GM20000 (cell line): Measurements from ENCODE around the gene HOXD4.

Source experiments
- DNase-seq: peaks from one replicate; pipeline ENCODE4 v3.0.0; 2012; ENCODE audit warnings: low spot score
- TF ChIP-seq, protein P1 (sequence below): IDR thresholded peaks from 2 replicates; pipeline ENCODE4 v1.5.1; 2012; ENCODE audit warnings: mild to moderate bottlenecking, control low read depth; ENCODE audit errors: extremely low read depth, missing control alignments

Gene HOXD4

DNA sequence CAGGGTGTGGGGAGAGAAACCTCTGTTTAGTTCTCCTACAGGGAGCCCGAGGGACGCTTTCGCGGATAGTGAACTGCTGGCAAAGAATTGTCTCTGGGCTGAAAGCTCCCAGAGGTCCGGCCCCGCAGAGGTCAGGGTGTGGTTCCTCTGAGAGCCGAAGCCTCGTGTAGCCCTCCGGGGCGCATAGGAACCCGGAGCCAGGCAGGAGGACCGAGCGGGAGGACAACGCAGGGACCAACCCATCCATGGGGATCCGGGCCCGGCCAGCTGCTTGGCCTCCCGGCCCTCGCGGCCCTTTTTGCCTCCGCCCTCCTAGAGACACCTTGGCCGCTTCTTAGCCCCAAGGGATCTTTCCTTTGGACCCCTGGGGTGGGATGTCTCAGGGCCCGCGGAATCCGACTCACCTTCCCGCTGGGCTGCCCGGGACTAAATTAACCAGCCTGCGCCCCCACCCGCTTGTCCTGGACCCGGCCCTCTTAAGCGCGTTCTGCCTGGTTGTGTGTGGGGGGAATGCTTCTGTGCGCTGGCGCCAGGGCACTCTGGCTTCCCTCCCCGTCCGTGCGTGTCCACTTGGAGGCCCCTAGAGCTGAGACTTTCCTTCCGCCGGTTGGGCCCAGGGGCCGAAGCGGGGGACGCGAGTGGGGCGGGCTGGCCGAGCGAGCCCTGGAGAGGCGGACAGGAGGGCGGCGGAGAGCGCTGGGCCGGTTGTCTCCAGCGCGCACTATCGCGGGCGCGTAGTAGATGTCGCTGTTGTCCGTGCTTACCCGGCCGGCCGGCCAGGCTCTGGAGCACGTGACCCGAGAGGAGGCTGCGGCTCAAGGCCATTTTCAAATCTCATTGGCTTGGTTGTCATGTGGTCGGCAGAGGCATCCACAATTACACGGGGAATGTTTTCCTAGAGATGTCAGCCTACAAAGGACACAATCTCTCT lies 35.2 kb upstream of the HOXD4 start, which contains the start of gene HOXD10:
Gene HOXD10 (plus strand): TSS at position 896 of the 931 bp plus-strand sequence. CDS start 56 bp downstream, outside the sequence.
- no peak for DNase-seq
- TF ChIP-seq, protein P1, sequence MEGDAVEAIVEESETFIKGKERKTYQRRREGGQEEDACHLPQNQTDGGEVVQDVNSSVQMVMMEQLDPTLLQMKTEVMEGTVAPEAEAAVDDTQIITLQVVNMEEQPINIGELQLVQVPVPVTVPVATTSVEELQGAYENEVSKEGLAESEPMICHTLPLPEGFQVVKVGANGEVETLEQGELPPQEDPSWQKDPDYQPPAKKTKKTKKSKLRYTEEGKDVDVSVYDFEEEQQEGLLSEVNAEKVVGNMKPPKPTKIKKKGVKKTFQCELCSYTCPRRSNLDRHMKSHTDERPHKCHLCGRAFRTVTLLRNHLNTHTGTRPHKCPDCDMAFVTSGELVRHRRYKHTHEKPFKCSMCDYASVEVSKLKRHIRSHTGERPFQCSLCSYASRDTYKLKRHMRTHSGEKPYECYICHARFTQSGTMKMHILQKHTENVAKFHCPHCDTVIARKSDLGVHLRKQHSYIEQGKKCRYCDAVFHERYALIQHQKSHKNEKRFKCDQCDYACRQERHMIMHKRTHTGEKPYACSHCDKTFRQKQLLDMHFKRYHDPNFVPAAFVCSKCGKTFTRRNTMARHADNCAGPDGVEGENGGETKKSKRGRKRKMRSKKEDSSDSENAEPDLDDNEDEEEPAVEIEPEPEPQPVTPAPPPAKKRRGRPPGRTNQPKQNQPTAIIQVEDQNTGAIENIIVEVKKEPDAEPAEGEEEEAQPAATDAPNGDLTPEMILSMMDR, result no peak

DNA sequence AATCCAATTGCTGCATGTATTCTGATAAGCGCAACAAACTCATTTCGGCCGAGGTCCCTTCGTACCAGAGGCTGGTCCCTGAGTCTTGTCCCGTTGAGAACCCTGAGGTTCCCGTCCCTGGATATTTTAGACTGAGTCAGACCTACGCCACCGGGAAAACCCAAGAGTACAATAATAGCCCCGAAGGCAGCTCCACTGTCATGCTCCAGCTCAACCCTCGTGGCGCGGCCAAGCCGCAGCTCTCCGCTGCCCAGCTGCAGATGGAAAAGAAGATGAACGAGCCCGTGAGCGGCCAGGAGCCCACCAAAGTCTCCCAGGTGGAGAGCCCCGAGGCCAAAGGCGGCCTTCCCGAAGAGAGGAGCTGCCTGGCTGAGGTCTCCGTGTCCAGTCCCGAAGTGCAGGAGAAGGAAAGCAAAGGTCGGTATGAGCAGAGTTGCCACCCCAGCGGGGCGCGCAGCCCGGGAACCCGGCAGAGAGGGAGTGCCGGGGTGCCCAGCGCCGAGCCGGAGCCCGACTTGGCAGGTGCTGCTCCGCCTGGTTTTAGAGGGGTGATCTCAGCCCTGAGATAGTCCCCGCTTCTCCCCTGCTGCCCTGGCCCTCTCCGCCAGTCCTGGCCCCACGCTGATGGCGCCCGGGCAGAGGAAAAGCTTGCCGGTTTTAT lies 34.1 kb upstream of the HOXD4 start:
- TF ChIP-seq, protein P1, result no peak
- no peak for DNase-seq

DNA sequence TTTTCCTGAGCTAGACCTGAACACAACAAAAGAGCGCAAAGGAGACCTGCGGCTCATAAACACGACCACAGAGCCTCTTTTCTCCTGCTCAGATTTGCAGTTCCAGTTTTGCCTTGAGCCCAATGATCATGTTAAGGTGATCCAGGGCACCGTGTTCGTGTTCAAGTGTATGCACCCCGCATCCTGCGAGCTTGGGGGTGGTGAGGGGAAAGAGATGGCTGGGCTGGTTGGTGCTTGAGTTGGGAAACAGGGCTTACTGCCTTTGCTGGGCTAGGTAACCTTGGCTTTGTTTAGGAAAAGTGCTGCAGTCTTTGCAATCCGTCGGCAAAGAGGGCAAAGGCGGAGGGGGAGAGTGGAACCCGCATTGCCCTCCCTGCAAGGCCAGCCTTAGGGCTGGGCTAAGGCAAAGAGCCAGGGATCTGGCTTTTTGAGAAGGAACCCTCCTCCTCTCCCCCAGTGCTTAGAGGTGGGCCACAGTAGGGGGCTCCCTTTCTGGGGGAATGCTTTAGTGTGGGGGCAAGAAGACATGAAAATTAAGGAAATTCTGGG lies 33.5 kb upstream of the HOXD4 start:
- TF ChIP-seq, protein P1, result no peak
- DNase-seq, result no peak

DNA sequence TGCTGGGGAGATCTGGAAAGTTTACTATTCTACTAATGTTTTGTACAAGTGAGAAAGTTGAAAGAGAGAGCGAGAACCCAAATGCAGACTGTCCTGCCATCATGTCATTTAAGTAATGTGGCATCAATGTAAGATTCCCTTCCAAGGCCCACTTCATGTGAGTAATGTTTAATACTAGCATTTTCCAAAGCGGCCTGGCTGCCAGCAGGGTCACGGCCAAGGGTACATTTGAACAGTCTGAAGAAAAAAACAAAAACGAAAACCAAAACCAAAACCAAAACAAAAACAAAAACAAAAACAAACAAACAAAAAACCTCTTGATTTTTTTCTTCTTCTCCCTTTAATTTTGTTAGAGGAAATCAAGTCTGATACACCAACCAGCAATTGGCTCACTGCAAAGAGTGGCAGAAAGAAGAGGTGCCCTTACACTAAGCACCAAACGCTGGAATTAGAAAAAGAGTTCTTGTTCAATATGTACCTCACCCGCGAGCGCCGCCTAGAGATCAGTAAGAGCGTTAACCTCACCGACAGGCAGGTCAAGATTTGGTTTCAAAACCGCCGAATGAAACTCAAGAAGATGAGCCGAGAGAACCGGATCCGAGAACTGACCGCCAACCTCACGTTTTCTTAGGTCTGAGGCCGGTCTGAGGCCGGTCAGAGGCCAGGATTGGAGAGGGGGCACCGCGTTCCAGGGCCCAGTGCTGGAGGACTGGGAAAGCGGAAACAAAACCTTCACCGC lies 32.6 kb upstream of the HOXD4 start:
- no peak for DNase-seq
- TF ChIP-seq, protein P1, result no peak

DNA sequence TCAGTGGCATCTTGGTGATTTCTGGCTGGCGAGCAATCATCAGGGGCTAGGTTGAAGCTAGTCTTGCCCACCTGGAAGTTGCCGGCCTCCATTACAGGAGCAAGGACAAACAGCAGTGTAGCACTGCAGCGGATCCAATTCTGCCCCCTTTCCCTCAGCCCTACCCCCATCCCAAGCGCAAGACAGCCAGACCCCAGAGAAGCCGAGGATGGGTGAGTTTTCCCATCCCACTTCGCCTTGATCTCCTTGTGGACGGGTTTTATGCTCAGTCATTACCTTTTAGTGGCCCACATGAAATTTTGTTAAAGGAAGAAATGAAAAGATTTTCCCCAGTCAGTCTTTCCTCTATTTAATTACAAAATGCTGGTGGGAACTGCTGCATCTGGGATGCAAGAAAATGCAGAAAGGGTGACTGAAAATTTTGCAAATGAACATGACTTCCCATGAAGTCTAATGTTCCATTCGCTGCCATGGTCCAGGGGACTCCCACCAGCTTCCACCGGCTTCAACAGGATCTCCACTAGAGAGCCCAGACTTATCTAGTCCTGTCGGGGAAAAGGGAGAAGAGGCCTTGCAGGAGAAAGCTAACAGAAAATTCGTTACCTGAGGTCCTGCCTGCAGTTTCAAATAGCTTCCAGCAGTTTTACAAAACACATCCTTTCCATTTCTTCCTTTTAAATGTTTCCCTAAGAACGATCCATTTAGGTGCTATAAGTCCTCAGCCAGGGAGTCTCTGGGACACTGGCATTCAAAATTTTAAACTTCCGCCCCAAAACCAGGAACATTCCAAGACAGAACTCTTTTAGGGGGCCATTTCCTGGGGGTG lies 30.8 kb upstream of the HOXD4 start:
- TF ChIP-seq, protein P1, result no peak
- DNase-seq, result no peak

DNA sequence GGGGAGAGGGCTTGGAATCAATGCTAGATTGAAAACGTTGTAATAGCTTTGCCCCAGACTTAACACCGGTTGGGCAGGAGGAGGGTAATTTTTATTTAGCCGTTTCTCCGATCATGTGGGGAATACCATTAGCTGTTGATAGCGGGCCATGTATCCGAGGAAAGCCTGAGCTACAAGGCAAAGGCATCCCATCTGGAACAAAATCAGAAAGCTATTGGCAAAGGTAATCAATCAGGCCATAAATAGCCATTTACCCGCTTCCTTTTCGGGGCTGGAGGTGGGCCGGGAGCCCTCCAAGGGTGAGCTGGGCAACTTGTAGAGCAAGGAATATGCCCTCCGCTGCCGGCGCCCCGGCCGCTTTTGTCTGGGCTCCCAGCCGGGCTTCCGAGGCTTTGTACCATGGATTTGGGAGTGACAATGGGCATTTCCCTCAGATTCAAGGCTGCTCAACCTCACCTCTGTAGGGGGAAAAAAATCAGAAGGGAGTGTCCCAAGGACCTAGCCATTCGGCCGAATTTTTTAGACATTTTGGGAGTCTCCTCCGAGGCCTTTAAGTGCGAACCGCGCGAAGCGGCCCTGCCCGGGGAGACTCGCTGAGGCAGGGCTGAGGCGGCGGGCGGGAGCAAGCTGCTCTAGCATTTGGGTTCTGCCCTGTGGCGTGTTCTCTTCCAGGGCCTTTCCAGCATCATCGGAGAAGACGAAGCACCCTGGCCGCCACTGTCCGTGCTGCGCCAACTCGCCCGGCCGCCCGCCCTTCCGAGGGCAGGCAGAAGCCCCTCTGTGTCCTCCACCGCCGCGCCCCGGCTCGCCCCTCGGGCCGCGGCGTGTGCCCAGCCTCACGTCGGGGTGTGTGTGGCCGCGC lies 29.9 kb upstream of the HOXD4 start:
- no peak for DNase-seq
- TF ChIP-seq, protein P1, result no peak
